ENCODE data around the gene MYO9B.

The MYO9B gene

GRCh38 chr19:17060802-17061201, 14.8 kb upstream of the MYO9B start:
- no peak for DNase-seq

DNA sequence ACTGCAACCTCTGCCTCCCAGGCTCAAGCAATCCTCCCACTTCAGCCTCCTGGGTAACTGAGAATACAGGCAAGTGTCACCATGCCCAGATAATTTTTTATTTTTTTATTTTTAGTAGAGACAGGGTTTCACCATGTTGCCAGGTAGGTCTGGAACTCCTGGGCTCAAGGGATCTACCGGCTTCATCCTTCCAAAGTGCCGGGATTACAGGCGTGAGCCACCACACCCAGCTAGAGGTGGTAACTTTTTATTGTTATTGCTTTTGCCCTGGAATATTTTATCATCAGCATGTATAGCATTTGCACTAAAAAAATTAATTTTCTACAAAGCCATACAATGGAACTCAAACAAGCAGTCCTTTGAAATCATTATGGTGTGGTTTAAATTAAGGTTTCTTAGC, 14.4 kb upstream of the MYO9B start:
- no peak for DNase-seq

DNA sequence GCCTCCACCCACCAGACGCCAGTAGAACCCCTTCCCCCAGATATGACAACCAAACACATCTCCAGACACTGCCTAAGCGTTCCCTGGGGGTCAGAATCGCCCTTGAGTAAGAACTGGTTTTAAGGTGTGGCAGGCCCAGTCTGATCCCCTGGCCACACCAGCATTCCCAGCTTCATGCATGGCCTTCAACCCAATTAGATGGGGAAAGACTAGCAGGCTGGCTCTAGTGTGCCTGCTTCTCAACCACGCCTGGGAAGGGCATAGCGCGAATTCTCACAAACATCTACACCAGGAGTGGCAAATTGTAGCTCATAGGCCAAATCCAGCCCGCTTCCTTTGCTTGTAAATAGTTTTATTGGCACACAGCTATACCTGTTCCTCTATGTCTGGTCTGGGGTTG, 13.9 kb upstream of the MYO9B start:
- DNase-seq: no peak

GRCh38 chr19:17063428-17063827, 12.1 kb upstream of the MYO9B start:
- no peak for DNase-seq

DNA sequence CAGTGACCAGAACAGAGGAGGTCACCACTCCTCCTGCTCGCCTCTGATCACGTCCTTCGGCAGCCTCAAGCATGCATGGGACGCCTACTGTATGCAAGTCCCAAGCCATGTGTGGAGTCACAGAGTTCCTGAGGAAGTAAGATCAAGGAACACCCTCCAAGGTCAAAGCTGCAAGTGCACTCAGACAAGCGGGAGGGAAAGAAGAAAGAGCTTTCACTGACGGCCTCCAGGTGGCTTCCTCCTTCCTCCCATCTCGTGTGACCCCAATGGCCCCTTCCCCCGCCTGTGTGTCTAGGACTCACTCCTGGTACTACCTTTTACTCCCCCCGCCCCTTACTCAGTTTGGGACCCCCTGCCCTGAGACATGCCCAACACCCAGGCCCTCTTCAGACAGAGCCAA, 6.4 kb upstream of the MYO9B start:
- DNase-seq: no peak

- DNase-seq: no peak
Observed at GRCh38 chr19:17070421-17070820, 5.2 kb upstream of the MYO9B start.

DNA sequence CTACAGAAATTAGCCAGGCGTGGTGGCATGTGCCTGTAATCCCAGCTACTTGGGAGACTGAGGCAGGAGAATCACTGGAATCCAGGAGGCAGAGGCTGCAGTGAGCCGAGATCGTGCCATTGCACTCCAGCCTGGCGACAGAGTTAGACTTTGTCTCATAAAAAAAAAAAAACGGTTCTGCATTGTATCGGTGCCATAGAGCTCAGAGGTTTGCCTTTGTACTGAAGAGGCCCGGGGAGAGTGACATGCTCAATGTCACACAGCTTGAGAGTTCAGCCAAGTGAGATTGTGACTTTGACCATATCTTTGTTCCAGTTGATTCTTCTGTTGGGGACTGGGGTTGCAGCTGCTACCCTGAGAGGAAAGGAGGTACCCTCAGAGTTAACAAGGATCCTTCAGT, 4.7 kb upstream of the MYO9B start:
- no peak for DNase-seq

- DNase-seq: no peak
Observed at GRCh38 chr19:17073869-17074633, 1.5 kb upstream of the MYO9B start.

- peak; percentile 11 for DNase-seq
Observed at GRCh38 chr19:17074634-17075034, 943 bp upstream of the MYO9B start.

- DNase-seq: peak; percentile 52
Observed at GRCh38 chr19:17075864-17076542, 426 bp downstream of the MYO9B start.

DNA sequence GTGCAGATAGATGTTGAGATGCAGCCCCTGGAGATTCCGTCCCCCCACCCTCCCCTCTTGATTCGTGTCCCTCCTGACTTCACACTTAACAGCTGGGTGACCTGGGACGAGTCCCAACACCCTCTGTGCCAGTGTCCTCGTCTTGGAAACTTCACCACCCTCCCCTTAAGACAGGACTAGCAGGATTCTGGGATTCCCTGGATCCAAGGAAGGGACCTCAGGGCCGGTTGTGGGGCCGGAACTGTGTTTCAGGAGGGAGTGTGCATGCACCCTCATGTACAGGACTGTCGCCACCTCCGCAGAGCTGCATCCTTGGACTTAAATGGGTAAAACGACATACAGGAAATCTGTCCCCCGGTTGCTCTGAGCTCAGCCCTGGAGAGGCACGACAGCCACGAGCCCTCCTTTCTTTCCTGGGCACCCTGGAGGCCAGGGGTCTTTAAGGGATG, 990 bp downstream of the MYO9B start:
- peak; percentile 59 for DNase-seq

- no peak for DNase-seq
Observed at GRCh38 chr19:17077447-17078028, 2.0 kb downstream of the MYO9B start.

- no peak for DNase-seq
Observed at GRCh38 chr19:17078036-17078919, 2.7 kb downstream of the MYO9B start.

DNA sequence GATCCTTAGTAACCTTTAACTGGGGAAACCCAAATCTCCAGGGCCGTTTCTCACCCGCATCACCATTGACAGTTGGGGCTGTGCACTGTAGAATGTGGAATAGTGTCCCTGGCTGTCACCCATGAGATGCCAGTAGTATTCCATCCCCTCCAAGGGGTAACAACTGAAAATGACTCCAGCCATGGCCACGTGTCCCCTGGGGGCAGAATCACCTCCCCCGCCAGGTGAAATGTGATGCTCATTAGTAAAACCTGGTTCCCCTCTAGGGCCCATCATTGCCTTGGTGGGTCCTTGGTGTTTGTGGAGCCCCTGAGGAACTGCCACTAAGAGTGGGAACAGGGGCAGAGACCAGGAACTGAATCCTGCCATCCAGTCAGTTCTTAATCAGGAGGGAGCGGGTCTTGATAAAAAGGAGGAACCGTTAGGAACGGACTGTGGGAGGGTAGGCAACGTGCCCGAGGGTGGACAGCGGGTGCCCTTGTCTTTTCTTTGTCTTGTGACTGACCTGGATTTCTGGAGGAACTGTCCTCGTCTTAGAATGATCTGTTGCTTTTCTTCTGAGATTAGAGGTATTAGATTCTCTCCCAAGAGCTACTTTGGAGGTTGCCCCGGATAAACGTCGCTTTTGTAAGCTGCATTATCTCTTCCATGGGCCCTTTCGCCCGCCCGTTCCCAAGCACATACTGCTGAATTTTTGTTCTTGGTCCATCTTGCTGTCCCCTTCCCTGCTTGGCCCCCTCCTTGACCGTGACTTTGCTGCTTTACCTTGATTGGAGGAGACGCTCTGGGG, 3.5 kb downstream of the MYO9B start:
- no peak for DNase-seq

GRCh38 chr19:17079710-17080439, 4.3 kb downstream of the MYO9B start:
- DNase-seq: peak; percentile 66

GRCh38 chr19:17080440-17080801, 4.8 kb downstream of the MYO9B start:
- no peak for DNase-seq

- no peak for DNase-seq
Observed at GRCh38 chr19:17081672-17082630, 6.4 kb downstream of the MYO9B start.

DNA sequence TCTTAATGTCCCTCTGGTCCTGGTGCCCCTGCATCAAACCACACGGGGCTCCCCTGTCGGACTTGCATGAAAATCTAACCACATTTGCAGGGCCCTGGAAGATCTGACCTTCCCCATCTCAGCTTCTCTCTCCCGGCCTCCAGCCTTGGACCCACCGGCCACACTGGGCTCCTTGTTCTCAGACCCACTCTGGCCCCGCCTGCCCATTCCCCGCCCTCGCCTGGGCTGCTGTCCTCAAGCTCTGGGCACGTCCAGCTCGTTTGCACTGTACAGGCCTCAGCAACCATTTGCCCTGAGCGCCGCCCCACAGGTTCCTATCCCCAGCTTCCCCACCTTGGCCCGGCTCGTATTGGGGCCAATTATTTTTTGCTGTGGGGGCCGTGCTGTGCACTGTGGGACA, 10.5 kb downstream of the MYO9B start:
- DNase-seq: no peak

DNA sequence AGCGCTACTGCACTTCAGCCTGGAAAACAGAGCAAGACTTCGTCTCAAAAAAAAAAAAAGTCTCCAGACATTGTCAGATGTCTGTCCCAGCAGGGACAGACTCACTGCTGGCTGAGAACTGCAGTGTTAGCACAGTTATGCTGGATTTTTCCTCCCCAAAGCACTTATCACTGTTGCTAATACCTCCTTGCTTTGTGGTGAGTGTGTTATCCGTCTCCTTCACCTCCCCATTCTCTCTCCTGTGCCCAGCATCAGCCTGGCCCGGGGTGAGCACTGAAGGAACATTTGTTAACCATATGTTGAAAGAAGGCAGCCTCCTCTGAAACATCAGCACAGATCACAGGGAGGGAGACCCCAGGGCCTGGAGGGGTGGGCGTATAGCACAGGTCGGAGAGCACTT, 11.3 kb downstream of the MYO9B start:
- DNase-seq: no peak

- no peak for DNase-seq
Observed at GRCh38 chr19:17088552-17088951, 13.0 kb downstream of the MYO9B start.

Data from CD4-positive, alpha-beta T cell treated with Interleukin-17A for 4 hours (primary cell).